Measurements from ENCODE around the gene ARL6IP5.

The ARL6IP5 gene, protein sequence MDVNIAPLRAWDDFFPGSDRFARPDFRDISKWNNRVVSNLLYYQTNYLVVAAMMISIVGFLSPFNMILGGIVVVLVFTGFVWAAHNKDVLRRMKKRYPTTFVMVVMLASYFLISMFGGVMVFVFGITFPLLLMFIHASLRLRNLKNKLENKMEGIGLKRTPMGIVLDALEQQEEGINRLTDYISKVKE

DNA sequence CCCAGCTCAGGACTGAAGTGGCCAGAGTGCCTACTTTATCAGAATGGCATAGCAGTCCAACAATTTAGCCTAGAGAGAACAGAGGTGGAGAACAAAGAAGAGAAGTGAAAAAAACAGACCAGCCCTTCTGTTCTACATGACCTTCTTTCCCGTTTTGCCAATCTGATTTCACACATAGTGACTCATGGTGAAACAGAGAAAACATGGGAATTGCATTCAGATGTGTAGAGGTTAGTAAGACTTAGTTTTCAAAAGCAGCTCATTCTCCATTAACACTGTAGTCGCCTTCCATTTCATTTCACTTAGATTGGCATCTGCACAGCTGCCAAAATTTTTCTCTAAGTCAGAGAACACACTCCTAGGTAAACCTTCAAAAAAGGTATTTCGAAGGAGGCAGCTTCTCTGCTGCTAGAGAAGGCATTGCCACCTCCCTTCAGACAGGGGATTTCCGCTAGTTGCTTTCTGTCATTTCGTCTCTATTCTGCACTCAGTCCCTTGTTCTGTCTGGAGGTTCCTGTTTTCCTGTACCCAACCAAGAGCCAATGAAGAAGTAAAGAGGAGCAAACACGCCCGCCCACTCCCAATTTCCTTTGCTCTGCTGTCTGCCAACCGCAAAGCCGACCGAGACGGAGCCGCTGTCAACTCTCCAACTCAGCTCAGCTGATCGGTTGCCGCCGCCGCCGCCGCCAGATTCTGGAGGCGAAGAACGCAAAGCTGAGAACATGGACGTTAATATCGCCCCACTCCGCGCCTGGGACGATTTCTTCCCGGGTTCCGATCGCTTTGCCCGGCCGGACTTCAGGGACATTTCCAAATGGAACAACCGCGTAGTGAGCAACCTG, at the start of gene ARL6IP5:
TSS of gene ARL6IP5 (plus strand) at position 612 of the 842 bp plus-strand sequence. CDS start at position 723, 111 bp downstream.
- Mint-ChIP-seq H3K27ac (peak within 1 kb of the TSS; percentile 99), H3K27me3 (no peaks in the 10 kb centered on the region), H3K9me3 (no peaks in the 10 kb centered on the region), H3K36me3 (ENCODE audit: low read depth) (peaks cover 10% of the 10 kb centered on the region), H3K4me3 (peak within 1 kb of the TSS; percentile 86), H3K4me1 (peaks cover 69% of the 10 kb centered on the region)
- peak; percentile 55 for ATAC-seq
- DNase-seq, result peak; percentile 90

DNA sequence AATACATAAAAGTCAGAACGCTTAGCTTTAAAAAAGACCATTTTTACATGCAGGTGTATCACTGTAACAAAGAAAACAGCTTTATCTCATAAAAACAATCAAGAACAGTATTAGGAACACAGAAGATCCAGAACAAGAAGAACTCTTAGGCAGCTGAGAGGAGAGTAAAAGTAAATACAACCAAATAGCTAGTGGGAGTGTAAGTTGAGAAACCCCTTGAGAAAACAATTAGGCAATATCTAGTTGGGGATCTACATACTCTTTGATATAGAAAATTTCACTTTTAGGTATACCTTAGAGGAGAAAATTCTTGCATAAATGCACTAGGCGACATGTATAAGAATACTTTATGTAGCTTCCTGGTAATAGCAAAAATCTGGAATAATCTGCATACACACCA, 40.1 kb upstream of the ARL6IP5 start:
- peaks cover 43% of the 10 kb centered on the region for H3K36me3 Mint-ChIP-seq (ENCODE audit: low read depth)
- no peaks in the 10 kb centered on the region for H3K27me3 Mint-ChIP-seq
- peaks cover 24% of the 10 kb centered on the region for H3K4me1 Mint-ChIP-seq
- no peak overlapping the region for H3K4me3 Mint-ChIP-seq
- no peak for DNase-seq
- ATAC-seq, result no peak
- no peak overlapping the region for H3K27ac Mint-ChIP-seq
- no peaks in the 10 kb centered on the region for H3K9me3 Mint-ChIP-seq

DNA sequence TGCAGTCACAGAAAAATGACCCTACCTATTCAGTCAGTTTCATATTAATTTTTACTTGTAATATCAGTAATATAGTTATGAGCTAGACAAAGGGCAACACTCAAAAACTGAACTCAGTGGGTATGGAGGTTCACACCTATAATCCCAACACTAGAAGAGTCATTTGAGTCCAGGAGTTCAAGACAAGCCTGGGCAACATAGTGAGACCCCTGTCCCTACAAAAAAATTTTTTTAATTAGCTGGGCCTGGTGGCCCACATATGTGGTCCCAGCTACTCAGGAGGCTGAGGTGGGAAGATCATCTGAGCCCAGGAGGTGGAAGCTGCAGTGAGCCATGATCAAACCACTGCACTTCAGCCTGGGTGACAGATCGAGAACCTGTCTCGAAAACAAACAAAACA, 35.7 kb upstream of the ARL6IP5 start:
- ATAC-seq, result no peak
- peaks cover 46% of the 10 kb centered on the region for H3K4me1 Mint-ChIP-seq
- peaks cover 2% of the 10 kb centered on the region for H3K27me3 Mint-ChIP-seq
- no peak overlapping the region for H3K27ac Mint-ChIP-seq
- H3K4me3 Mint-ChIP-seq, result no peak overlapping the region
- no peak for DNase-seq
- H3K9me3 Mint-ChIP-seq, result no peaks in the 10 kb centered on the region
- peaks cover 36% of the 10 kb centered on the region for H3K36me3 Mint-ChIP-seq (ENCODE audit: low read depth)

DNA sequence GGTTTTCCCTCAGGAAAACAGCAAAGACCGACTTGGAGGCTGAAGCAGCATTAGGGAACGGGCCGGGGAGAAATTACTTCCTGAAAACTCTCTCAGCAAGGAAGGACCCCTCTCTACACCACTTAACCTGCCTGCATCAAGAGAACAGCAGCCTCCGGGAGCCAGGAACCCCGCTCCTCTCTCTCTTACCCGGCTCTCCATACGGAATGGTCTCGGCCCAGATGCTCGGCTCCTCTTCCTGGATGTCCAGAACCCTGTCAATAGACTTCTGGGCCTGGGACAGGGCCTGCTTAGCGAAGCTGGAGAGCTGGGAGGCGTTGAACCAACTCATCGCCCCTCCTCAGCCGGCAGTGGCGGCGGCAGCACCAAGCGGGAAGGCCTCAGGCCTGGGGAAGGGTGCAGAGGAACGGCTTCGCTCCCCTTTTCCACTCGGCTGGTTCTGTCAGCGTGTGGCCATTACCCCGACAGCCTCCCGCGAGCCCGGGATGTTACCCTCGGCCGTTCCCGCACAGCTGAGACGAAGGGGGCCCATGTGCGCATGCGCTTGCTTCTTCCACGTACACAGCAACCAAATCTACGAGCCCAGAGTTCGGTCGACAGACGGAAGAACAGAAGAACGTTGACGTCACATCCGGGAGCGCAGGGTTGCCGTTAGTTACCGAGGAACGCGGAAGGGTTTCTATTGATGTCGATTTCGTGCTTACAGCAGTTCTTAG, 32.8 kb upstream of the ARL6IP5 start, which contains the start of gene TMF1:
TSS of gene TMF1 (minus strand) at position 578 of the 716 bp plus-strand sequence. CDS start at position 331, 247 bp downstream.
- DNase-seq, result peak; percentile 98
- no peaks in the 10 kb centered on the region for H3K9me3 Mint-ChIP-seq
- H3K36me3 Mint-ChIP-seq (ENCODE audit: low read depth), result peaks cover 30% of the 10 kb centered on the region
- peaks cover 43% of the 10 kb centered on the region for H3K4me1 Mint-ChIP-seq
- peak within 1 kb of the TSS; percentile 98 for H3K4me3 Mint-ChIP-seq
- ATAC-seq, result peak; percentile 97
- peak within 1 kb of the TSS; percentile 95 for H3K27ac Mint-ChIP-seq
- peaks cover 2% of the 10 kb centered on the region for H3K27me3 Mint-ChIP-seq

DNA sequence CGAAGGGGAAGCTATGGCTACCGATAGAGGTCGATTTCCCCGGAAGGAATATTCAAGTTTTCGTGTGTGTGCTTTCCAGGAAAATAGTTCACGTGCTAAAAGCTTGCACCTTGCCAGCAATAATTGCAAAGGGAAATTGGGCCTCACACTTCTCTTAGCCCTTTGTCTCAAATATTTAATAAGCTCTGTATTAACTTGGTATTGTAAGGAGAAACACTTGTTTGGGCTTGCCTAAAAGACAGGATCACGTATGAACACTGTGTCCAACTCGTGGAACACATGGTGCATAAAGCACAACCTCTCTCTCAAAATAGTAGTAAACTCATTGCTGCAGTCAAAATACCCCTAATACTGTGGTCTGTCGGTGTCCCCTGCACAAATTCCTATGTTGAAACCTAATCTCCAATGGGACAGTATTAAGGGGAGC, 32.3 kb upstream of the ARL6IP5 start:
- peaks cover 32% of the 10 kb centered on the region for H3K36me3 Mint-ChIP-seq (ENCODE audit: low read depth)
- peaks cover 2% of the 10 kb centered on the region for H3K27me3 Mint-ChIP-seq
- DNase-seq (no peak), ATAC-seq (no peak)
- H3K9me3 Mint-ChIP-seq, result no peaks in the 10 kb centered on the region
- H3K4me3 Mint-ChIP-seq, result peak overlapping the region; percentile 98
- peaks cover 39% of the 10 kb centered on the region for H3K4me1 Mint-ChIP-seq
- peak overlapping the region; percentile 95 for H3K27ac Mint-ChIP-seq

DNA sequence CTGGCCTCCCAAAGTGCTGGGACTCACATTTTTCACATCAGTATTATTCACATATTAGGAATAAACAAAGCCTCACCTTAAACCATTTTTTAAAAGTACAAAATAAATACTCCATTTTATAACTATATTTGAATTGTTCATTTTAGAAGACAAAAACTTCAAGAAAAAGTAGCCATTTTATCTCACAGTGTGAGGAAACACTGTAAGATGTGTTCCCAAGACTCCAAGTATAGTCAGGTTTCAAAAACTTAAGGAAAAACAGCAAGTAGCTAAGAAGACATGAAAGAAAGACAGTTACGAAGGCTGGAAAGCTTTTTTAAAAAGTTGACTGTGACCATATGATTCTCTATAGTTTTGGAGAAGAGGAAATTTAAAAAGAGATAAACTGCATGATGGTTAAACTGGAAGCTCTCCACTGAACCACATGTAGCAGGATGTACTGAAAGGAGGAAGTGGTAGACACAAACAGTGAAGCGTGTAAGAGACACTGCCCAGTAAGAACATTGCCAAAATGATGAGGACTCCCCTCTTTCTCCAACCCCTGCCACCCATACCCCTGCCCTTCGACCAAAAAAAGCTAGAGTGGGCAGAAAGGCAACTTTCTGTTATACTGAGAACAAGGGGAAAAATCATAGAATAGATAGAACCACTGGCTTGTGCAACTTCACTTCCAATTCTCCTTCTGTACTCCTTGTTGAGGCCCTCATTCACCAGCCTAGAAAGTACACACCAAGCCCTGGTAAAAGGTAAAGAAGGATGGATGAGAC, 26.4 kb upstream of the ARL6IP5 start:
- Mint-ChIP-seq H3K4me3 (no peak overlapping the region), H3K27me3 (no peaks in the 10 kb centered on the region), H3K36me3 (ENCODE audit: low read depth) (peaks cover 63% of the 10 kb centered on the region), H3K4me1 (peaks cover 31% of the 10 kb centered on the region), H3K27ac (peak overlapping the region; percentile 78), H3K9me3 (peaks cover 4% of the 10 kb centered on the region)
- DNase-seq, result no peak
- no peak for ATAC-seq

DNA sequence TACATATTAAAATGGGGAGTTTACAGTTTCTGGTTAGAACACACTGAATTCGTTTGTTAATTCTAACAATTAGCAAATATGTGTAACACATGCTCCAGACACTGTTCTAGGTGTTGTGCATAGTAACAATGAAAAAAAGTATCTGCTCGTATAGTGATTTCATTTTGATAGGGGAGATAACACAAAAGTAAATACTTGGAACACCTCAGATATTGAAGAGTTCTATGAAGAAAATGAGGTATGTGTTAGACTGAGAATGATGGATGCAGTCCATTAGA, 25.9 kb upstream of the ARL6IP5 start:
- ATAC-seq, result no peak
- H3K36me3 Mint-ChIP-seq (ENCODE audit: low read depth), result peaks cover 68% of the 10 kb centered on the region
- no peak for DNase-seq
- peaks cover 4% of the 10 kb centered on the region for H3K9me3 Mint-ChIP-seq
- peaks cover 35% of the 10 kb centered on the region for H3K4me1 Mint-ChIP-seq
- no peak overlapping the region for H3K4me3 Mint-ChIP-seq
- no peaks in the 10 kb centered on the region for H3K27me3 Mint-ChIP-seq
- H3K27ac Mint-ChIP-seq, result peak overlapping the region; percentile 78

DNA sequence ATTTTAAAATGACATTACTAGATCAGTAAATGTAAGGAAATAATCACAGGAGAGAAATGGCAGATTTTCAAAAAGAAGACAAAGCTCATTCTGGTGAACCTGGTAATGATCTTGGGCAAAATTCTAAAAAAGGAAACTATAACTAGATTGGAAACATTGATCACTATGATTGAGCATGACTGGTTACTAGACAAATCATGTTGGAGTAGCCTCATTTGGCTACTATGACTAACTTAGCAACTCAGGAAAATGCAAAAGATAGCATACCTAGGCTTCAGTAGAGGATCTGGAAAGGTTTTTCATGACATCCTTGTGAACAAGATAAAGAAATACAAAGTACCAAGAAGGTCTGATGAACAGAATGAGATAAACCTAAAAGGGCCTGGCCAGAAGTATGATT, 25.0 kb upstream of the ARL6IP5 start:
- peak; percentile 65 for ATAC-seq
- peaks cover 43% of the 10 kb centered on the region for H3K4me1 Mint-ChIP-seq
- no peak for DNase-seq
- peaks cover 4% of the 10 kb centered on the region for H3K9me3 Mint-ChIP-seq
- H3K36me3 Mint-ChIP-seq (ENCODE audit: low read depth), result peaks cover 70% of the 10 kb centered on the region
- H3K4me3 Mint-ChIP-seq, result no peak overlapping the region
- peak overlapping the region; percentile 78 for H3K27ac Mint-ChIP-seq
- H3K27me3 Mint-ChIP-seq, result no peaks in the 10 kb centered on the region

DNA sequence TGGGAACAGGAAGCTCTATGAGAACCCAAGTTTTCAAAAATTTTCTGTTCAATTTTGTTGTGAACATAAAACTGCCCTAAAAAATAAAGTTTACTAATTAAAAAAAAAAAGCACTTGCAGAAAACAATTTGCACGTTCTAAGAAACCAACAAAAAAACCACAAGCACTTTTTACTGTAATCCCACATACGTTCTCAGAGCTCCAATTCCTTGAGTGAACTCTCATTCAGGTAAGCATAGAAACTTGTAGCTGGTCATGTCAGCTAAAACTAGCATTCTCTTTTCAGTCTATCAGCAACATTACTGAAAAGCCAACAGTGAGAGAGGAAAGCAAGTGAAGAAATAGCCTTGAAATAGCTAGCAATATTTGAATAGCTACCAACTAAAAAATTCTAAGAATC, 21.1 kb upstream of the ARL6IP5 start:
- H3K9me3 Mint-ChIP-seq, result peaks cover 4% of the 10 kb centered on the region
- DNase-seq (no peak), ATAC-seq (no peak)
- H3K4me1 Mint-ChIP-seq, result peaks cover 55% of the 10 kb centered on the region
- no peak overlapping the region for H3K27ac Mint-ChIP-seq
- no peaks in the 10 kb centered on the region for H3K27me3 Mint-ChIP-seq
- H3K4me3 Mint-ChIP-seq, result no peak overlapping the region
- H3K36me3 Mint-ChIP-seq (ENCODE audit: low read depth), result peaks cover 50% of the 10 kb centered on the region

DNA sequence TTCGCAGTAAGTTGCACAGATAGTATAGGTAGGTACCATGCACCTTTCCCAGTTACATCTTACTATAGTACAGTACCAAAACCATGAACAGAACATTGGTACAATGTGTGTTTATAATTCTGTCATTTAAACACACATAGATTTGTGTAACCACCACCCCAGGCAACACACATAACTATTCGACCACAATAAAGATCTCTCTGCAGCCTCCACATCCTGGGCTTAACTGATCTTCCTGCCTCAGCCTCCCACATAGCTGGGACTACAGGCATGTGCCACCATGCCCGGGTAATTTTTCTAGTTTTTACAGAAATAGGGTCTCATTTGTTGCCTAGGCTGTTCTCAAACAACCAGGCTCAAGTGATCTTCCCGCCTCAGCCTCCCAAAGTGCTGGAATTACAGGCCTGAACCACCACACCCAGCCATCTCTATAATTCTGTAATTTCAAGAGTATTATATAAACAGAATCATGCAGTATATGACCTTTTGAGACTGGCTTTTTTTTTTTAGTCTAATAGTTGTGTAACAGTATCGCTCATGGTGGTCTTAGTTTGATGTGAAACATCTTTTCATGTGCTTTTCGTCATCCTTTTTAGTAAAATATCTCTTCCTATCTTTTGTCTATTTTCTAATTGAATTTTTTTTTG, 19.3 kb upstream of the ARL6IP5 start:
- peak overlapping the region; percentile 70 for H3K27ac Mint-ChIP-seq
- peaks cover 39% of the 10 kb centered on the region for H3K4me1 Mint-ChIP-seq
- no peaks in the 10 kb centered on the region for H3K27me3 Mint-ChIP-seq
- peak; percentile 90 for ATAC-seq
- H3K9me3 Mint-ChIP-seq, result peaks cover 4% of the 10 kb centered on the region
- H3K4me3 Mint-ChIP-seq, result no peak overlapping the region
- peaks cover 40% of the 10 kb centered on the region for H3K36me3 Mint-ChIP-seq (ENCODE audit: low read depth)
- DNase-seq, result no peak

DNA sequence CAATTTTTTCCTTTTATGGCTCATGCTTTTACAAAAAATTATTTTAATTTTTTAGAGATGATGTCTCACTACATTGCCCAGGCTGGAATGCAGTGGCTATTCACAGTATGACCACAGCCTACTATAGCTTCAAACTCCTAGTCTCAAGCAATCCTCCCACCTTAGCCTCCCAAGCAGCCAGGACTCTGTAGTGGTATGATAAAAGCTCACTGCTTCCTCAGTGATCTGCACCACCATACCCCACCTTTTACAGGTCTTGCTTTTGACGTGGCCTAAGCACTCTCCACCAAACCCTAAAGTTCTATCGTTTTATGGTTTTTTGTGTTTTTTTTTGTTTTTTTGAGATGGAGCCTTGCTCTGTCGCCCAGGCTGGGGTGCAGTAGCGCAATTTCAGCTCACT, 18.6 kb upstream of the ARL6IP5 start:
- H3K4me3 Mint-ChIP-seq, result no peak overlapping the region

DNA sequence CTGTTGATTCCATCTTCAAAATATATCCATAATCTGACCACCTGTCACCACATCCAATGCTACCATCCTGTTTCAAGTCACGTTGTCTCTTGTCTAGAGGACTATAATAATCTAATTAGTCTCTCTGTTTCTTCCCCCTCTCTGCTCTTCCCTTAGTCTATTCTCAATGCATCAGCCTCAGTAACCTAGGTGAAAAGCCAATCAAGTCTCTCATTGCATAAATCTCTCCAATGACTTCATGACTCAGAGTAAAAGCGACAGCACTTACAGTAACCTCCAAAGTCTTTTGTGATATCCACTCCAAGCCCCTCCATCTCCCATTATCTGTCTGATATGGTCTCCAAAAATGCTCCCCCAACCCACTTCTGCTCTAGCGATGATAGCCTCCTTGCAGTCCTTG, 11.8 kb upstream of the ARL6IP5 start:
- ATAC-seq (peak; percentile 24), DNase-seq (no peak)
- peak overlapping the region; percentile 8 for H3K27ac Mint-ChIP-seq
- peaks cover 41% of the 10 kb centered on the region for H3K36me3 Mint-ChIP-seq (ENCODE audit: low read depth)
- no peak overlapping the region for H3K4me3 Mint-ChIP-seq
- no peaks in the 10 kb centered on the region for H3K9me3 Mint-ChIP-seq
- no peaks in the 10 kb centered on the region for H3K27me3 Mint-ChIP-seq
- H3K4me1 Mint-ChIP-seq, result peaks cover 31% of the 10 kb centered on the region

More for the DNA sequence above, 18.6 kb upstream of the ARL6IP5 start:
- Mint-ChIP-seq H3K9me3 (peaks cover 4% of the 10 kb centered on the region), H3K27me3 (no peaks in the 10 kb centered on the region), H3K36me3 (ENCODE audit: low read depth) (peaks cover 40% of the 10 kb centered on the region), H3K27ac (peak overlapping the region; percentile 70), H3K4me1 (peaks cover 38% of the 10 kb centered on the region)
- peak; percentile 33 for ATAC-seq
- no peak for DNase-seq

DNA sequence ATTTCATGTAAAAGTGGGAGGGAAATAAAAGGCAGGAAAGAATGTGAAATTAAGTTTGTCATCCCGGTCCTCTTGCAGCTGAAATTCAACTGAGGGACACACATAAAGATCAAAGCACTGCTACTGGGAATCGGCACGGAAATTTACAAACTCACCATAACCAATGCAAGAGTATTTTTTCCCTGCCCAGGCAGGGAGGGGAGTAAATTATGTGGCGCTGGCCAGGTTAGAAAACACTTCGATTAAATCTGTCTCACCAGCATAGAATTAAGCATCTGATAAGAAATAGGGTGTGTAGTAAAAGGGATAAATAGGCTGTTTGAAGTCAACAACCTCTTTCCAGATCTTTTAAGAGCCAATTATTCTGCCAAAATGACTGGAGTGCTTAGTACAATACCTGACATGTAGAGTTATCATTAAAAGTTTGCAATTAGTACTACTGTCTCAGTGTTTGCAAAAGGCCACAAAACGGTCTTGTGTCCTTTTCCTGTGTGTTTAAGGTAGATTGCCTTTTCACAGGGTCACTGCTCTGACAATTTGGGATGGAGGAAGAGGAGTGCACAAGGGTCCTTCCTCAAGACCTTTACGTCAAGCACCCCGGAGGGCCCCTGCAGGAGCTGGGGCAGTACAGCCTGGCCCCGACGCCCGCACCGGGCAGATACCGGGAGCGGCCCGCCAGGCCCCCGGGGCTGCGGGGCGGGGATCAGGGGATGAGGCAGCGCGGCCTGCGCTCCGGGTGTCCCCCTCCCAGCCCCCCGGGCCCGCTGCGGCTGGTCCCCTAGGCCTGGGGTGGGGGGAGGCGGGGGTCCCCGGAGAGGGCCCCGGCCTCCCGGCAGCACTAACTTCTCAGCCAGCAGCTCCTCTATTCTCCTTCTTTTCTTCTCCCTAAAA, 5.2 kb upstream of the ARL6IP5 start:
- Mint-ChIP-seq H3K27me3 (no peaks in the 10 kb centered on the region), H3K4me1 (peaks cover 70% of the 10 kb centered on the region), H3K36me3 (ENCODE audit: low read depth) (peaks cover 19% of the 10 kb centered on the region), H3K27ac (peak overlapping the region; percentile 85), H3K4me3 (peak overlapping the region; percentile 93), H3K9me3 (no peaks in the 10 kb centered on the region)
- peak; percentile 31 for DNase-seq
- no peak for ATAC-seq
